HepG2 (cell line): ENCODE data around the gene KCNF1. TPM values are rescaled to one million over a fixed set of nuclear protein-coding genes. Genes with fewer than 3 reads are reported as not detected.

ENCODE experiments used
- ATAC-seq: fragments of 200-7000 bp; cut with Tn5 transposase; 3 replicates; pipeline ENCODE4 v1.9.1; 2020; ENCODE audit warnings: mild to moderate bottlenecking, moderate library complexity
- BruUV-seq: library from RNA; stranded (reverse); fragments of 400-500 nt; replicated peaks from 2 replicates; lab custom pipeline; 2021; lab: Mats Ljungman, UMichigan
- CTCF ChIA-PET: fragments of 300-600 bp; formaldehyde crosslinking; extraction: SDS; loops from one replicate; lab custom pipeline; 2021; ENCODE audit warnings: low total read pairs, inconsistent platforms, low intra/inter-chr PET ratio; lab: Yijun Ruan, JAX
- POLR2A ChIA-PET: fragments of 350-600 bp; sonication (Branson Sonifier 250); formaldehyde crosslinking; loops from one replicate; lab custom pipeline; 2020; ENCODE audit warnings: antibody characterized with exemption, inconsistent platforms; lab: Yijun Ruan, JAX
- DNase-seq: peaks from one replicate; pipeline ENCODE4 v3.0.0-alpha.2; 2015; ENCODE audit warnings: low spot score
- FAIRE-seq: peaks from 3 replicates; lab custom pipeline; 2011; peaks lifted over from hg19 to GRCh38; lab: Jason Lieb, UNC
- H2AFZ ChIP-seq: one replicate; pipeline ENCODE4 v1.6.1; 2011; ENCODE audit warnings: low read length, inconsistent platforms
- H3K27ac ChIP-seq: fragments of 300-600 bp; 3 replicates; pipeline ENCODE4 v1.8.0; 2011; ENCODE audit warnings: mixed run types, mild to moderate bottlenecking, mixed read lengths, low read length, inconsistent platforms; ENCODE audit not compliant: insufficient read depth; ENCODE audit errors: extremely low read length
- H3K27me3 ChIP-seq, 2 experiments: fragments of 200-600 bp in 1 of 2; 2 replicates in 1 of 2; 3 replicates in 1 of 2; pipeline versions ENCODE4 v1.6.0 to v1.8.0; 2011; ENCODE audit warnings: low read length in 2 of 2, mild to moderate bottlenecking in 2 of 2, moderate library complexity in 2 of 2, inconsistent platforms in 1 of 2; ENCODE audit not compliant: insufficient read depth in 2 of 2, control insufficient read depth in 1 of 2
- H3K36me3 ChIP-seq, 2 experiments: fragments of 200-600 bp in 1 of 2; replicated peaks in 1 of 2; 2 replicates in 1 of 2; 3 replicates in 1 of 2; pipeline versions ENCODE4 v1.5.1 to v1.8.0; 2011; ENCODE audit warnings: low read length in 2 of 2, inconsistent platforms in 1 of 2; ENCODE audit not compliant: insufficient read depth in 2 of 2, control insufficient read depth in 1 of 2
- H3K4me1 ChIP-seq: 2 replicates; pipeline ENCODE4 v1.5.1; 2012; ENCODE audit warnings: low read length, inconsistent platforms; ENCODE audit not compliant: insufficient read depth
- H3K4me2 ChIP-seq: 2 replicates; pipeline ENCODE4 v1.6.0; 2011; ENCODE audit warnings: low read depth, low read length, inconsistent platforms
- H3K4me3 ChIP-seq, 3 experiments: fragments of 200-600 bp in 1 of 3; sonication (generic), shearing (Covaris generic) in 1 of 3; replicated peaks in 1 of 3; 2 replicates each; pipeline ENCODE4 v1.5.1; 2011 to 2016; ENCODE audit warnings: low read length in 3 of 3, inconsistent platforms in 2 of 3, low read depth in 2 of 3, mild to moderate bottlenecking in 2 of 3, control low read depth in 1 of 3, mixed read lengths in 1 of 3; ENCODE audit not compliant: insufficient read depth in 1 of 3
- H3K79me2 ChIP-seq: one replicate; pipeline ENCODE4 v1.6.1; 2011; ENCODE audit warnings: low read length, inconsistent platforms; ENCODE audit not compliant: insufficient read depth
- H3K9ac ChIP-seq: 2 replicates; pipeline ENCODE4 v1.6.0; 2011; ENCODE audit warnings: mild to moderate bottlenecking, low read depth, low read length, inconsistent platforms; ENCODE audit not compliant: insufficient read depth
- H3K9me3 ChIP-seq: 2 replicates; pipeline ENCODE4 v1.5.1; 2012; ENCODE audit warnings: mild to moderate bottlenecking, low read length
- H4K20me1 ChIP-seq: 2 replicates; pipeline ENCODE4 v1.6.0; 2011; ENCODE audit warnings: inconsistent platforms, mild to moderate bottlenecking, low read length, moderate library complexity; ENCODE audit not compliant: insufficient read depth
- GATA4 ChIP-seq: sonication (generic); IDR thresholded peaks from 2 replicates; pipeline ENCODE4 v1.6.1; 2016; ENCODE audit warnings: antibody characterized with exemption, low read depth, borderline replicate concordance
- GTF2F1 ChIP-seq: fragments of 150-350 bp; IDR thresholded peaks from 2 replicates; pipeline ENCODE4 v1.6.1; 2014; ENCODE audit warnings: low read length
- HNF4A ChIP-seq: sonication (generic); formaldehyde crosslinking; IDR thresholded peaks from 2 replicates; pipeline ENCODE4 v1.4.0; 2020; ENCODE audit warnings: missing genetic modification reagents
- POLR2AphosphoS5 ChIP-seq: IDR thresholded peaks from 2 replicates; pipeline ENCODE4 v1.6.1; 2012; ENCODE audit warnings: low read depth, low read length
- RARG ChIP-seq: sonication (generic); formaldehyde crosslinking; IDR thresholded peaks from 2 replicates; pipeline ENCODE4 v1.4.0; 2020; ENCODE audit warnings: low read depth, mild to moderate bottlenecking, missing genetic modification reagents
- SRSF9 ChIP-seq: fragments of 200-400 bp; formaldehyde crosslinking; IDR thresholded peaks from 2 replicates; pipeline ENCODE4 v1.6.1; 2018; ENCODE audit warnings: borderline replicate concordance, mild to moderate bottlenecking, low read depth, low read length; ENCODE audit not compliant: insufficient read depth, poor library complexity, severe bottlenecking
- ZNF331 ChIP-seq: sonication (generic); formaldehyde crosslinking; IDR thresholded peaks from 2 replicates; pipeline ENCODE4 v1.4.0; 2020; ENCODE audit warnings: missing genetic modification reagents
- ZSCAN29 ChIP-seq: sonication (generic); formaldehyde crosslinking; conservative IDR thresholded peaks from 2 replicates; pipeline ENCODE4 v1.4.0; 2020; ENCODE audit warnings: mild to moderate bottlenecking, missing genetic modification reagents
- WGBS: methylation state at CpG from one replicate; pipeline ENCODE4 v1.1.6; 2017; ENCODE audit warnings: low lambda C conversion rate; 5-methylcytosine and 5-hydroxymethylcytosine counted together
- in situ Hi-C: cut with HindIII; loops from 2 replicates; pipeline ENCODE4 v1.10.0; 2017; ENCODE audit warnings: low pct_unique_long_range_greater_than_20kb; ENCODE audit not compliant: extremely low pct_ligation_motif_present
- intact Hi-C: fragments of 100-400 bp; cut with micrococcal nuclease; formaldehyde crosslinking; loops from one replicate; pipeline ENCODE4 v1.10.0; 2022; ENCODE audit not compliant: unreplicated experiment
- polyA plus RNA-seq, 8 experiments: library from polyadenylated mRNA; depleted of rRNA in 3 of 8; stranded (reverse) in 7 of 8; unstranded in 1 of 8; fragments of >200 nt; fragmentation: Illumina TruSeq in 4 of 8; extraction: Trizol in 4 of 8; gene quantifications; 2 replicates each; pipeline versions ENCODE4 v1.2.1 to v1.2.3, GENCODE V29; 2011 to 2016; ENCODE audit warnings: low read depth in 4 of 8, missing spikeins in 1 of 8, mixed read lengths in 1 of 8; ENCODE audit not compliant: insufficient read depth in 1 of 8
- total RNA-seq, 5 experiments: library from RNA; depleted of rRNA; stranded (reverse); fragments of >200 nt; fragmentation: Illumina TruSeq; extraction: Trizol; gene quantifications; 2 replicates each; pipeline ENCODE4 v1.2.3, GENCODE V29; 2016; ENCODE audit warnings: low read depth in 1 of 5
- TF ChIP-seq, protein P1 (sequence below): sonication (generic); formaldehyde crosslinking; IDR thresholded peaks from 2 replicates; pipeline ENCODE4 v1.5.1; 2020; ENCODE audit warnings: mild to moderate bottlenecking, missing genetic modification reagents, borderline replicate concordance

Gene KCNF1
- total and polyA plus RNA-seq, 2 of the 13 experiments (the other 11 are each of a cell fraction or from before 2014, with no cell fraction given), result 0.09 to 0.12 TPM

DNA sequence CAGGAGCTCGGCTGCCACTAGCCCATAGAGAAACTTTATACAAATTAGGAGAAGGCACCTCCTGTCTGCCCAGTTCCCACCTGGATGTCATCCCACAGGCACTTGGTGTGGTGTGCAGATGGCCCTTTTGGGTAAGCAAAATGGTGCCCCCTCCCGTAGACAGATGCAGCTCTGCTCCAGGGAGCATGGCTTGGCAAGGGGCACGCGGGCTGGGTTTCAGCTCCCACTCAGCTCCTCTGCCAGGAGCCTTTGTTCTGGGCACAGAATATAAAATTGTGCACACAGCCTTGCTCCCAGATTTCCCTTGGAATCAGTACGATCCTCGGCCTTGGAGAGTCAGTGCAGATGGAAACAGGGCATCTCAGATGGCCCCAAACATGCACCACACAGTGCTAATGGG lies 20.3 kb upstream of the KCNF1 start:
- Histone ChIP-seq H2AFZ (no peak overlapping the region), H3K36me3 (no peaks in the 10 kb centered on the region), H3K4me3 (no peak overlapping the region), H3K79me2 (no peaks in the 10 kb centered on the region), H3K9me3 (no peaks in the 10 kb centered on the region), H3K4me1 (no peaks in the 10 kb centered on the region), H3K27ac (no peak overlapping the region)
- ChIA-PET POLR2A (no interaction called here), CTCF (no interaction called here)
- WGBS, result 12% methylated on average over 5 of the region's 6 CpGs
- no peak for TF ChIP-seq GTF2F1
- TF ChIP-seq RARG (CRISPR knock-in tag), result no peak
- TF ChIP-seq, protein P1, sequence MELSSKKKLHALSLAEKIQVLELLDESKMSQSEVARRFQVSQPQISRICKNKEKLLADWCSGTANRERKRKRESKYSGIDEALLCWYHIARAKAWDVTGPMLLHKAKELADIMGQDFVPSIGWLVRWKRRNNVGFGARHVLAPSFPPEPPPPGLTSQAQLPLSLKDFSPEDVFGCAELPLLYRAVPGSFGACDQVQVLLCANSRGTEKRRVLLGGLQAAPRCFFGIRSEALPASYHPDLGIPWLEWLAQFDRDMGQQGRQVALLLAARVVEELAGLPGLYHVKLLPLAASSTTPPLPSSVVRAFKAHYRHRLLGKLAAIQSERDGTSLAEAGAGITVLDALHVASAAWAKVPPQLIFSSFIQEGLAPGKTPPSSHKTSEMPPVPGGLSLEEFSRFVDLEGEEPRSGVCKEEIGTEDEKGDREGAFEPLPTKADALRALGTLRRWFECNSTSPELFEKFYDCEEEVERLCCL (CRISPR knock-in tag), result no peak
- no peak for TF ChIP-seq HNF4A
- no peak for TF ChIP-seq ZSCAN29 (CRISPR knock-in tag)
- TF ChIP-seq, all 625 proteins: peak for 0
- ATAC-seq (no peak), FAIRE-seq (no peak), DNase-seq (no peak)
- H3K4me2 ChIP-seq, result no peak overlapping the region
- H3K27me3 ChIP-seq, result peaks cover 0 to 25% of the 10 kb centered on the region in 2 experiments; a peak in 2 of 5 replicates
- in situ Hi-C loops, result no loop called here
- intact Hi-C loops, result loop anchor here (10.0 kb wide), 1 partner anchor 1027 kb away; no protein-coding TSS in a partner anchor
- H4K20me1 ChIP-seq, result no peaks in the 10 kb centered on the region
- no peak overlapping the region for H3K9ac ChIP-seq
- no TSS peak for BruUV-seq

DNA sequence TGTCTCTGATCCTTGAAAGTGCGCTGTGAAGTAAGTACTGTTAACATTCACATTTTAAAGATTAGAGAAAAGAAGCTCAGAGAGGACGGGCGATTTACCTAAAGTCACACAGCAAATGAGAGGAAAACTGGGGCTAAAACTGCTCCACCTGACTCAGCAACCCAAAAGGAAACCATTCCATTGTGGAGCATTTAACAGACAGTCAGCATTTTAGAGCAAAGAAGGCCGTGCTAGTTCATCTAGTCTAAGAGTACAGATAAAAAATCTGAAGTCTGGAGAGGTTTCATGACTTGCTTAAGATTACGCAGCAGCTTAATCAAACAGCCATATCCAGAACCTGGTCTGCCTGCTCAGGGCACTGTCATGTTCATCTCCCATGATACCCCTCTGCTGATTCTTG lies 19.9 kb upstream of the KCNF1 start:
- Histone ChIP-seq H3K27me3 (peaks cover 0 to 25% of the 10 kb centered on the region in 2 experiments; a peak in 2 of 5 replicates), H4K20me1 (no peaks in the 10 kb centered on the region), H3K27ac (no peak overlapping the region), H3K36me3 (no peaks in the 10 kb centered on the region), H3K4me3 (no peak overlapping the region), H2AFZ (no peak overlapping the region), H3K9me3 (no peaks in the 10 kb centered on the region), H3K4me2 (no peak overlapping the region), H3K9ac (no peak overlapping the region), H3K4me1 (no peaks in the 10 kb centered on the region), H3K79me2 (no peaks in the 10 kb centered on the region)
- in situ Hi-C loops, result no loop called here
- 37% methylated on average over 5 of the region's 5 CpGs for WGBS
- FAIRE-seq (no peak), DNase-seq (no peak), ATAC-seq (no peak)
- CTCF ChIA-PET, result no interaction called here
- intact Hi-C loops, result loop anchor here (10.0 kb wide), 1 partner anchor 1027 kb away; no protein-coding TSS in a partner anchor
- BruUV-seq, result no TSS peak
- POLR2A ChIA-PET, result no interaction called here
- no peak for TF ChIP-seq ZNF331 (CRISPR knock-in tag)
- TF ChIP-seq SRSF9, result no peak
- TF ChIP-seq POLR2AphosphoS5, result no peak
- TF ChIP-seq GATA4, result no peak
